CD4-positive, alpha-beta T cell treated with Interleukin-17A for 4 hours (primary cell): ENCODE data around the gene TULP3.

Experiments
- DNase-seq: peaks from one replicate; pipeline ENCODE4 v3.0.0-alpha.2; 2020; ENCODE audit warnings: mixed read lengths

TULP3 gene

DNA sequence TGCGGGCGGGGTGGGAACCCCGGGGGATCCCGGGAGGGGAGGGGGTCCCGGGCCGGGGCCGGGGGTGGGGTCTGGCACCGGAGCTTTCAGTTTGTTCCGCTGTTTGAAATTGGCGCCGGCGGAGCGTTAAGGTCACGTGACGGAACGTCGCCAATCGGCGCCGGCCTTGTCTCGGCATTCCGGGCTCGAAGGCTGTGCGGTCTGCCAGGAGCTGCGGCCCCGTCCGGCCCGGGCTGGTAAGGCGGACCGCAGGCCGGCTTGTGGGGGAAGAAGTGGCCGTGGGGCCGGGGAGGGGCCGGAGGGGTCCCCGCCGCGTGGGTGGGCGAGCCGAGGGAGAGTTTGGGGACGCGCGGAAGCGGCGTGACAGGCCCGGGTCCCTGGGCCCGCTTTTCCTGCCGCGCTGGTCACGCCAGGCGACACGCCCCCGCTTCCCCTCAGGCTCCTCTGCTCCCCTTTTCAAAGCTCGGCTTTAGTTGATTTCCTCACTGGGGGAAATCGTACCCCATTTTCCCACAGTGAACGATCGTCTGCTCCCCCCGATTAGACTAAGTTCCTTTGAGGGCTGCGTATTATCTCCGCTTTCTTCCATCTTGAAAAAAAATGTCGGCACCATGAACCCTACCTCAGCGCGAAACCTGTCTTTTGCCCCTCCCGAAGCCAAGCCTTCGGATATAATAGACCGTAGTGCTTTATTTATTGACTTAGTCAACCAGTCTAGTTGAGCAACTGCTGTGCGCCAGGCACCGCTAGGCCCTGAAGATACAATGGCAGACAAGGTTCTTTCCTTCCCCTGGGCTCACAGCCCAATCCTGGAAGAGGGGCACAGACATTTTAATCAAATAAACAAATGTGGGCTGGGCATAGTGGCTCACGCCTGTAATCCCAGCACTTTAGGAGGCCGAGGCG, 13.4 kb upstream of the TULP3 start, which contains the start of the genes FOXM1 and RHNO1:
Gene FOXM1 (minus strand): TSS at position 128 of the 906 bp plus-strand sequence. CDS start 2,696 bp downstream, outside the sequence.
Gene RHNO1 (plus strand): TSS at position 177 of the 906 bp plus-strand sequence. CDS start 8,144 bp downstream, outside the sequence.
- DNase-seq: peak; percentile 86

DNA sequence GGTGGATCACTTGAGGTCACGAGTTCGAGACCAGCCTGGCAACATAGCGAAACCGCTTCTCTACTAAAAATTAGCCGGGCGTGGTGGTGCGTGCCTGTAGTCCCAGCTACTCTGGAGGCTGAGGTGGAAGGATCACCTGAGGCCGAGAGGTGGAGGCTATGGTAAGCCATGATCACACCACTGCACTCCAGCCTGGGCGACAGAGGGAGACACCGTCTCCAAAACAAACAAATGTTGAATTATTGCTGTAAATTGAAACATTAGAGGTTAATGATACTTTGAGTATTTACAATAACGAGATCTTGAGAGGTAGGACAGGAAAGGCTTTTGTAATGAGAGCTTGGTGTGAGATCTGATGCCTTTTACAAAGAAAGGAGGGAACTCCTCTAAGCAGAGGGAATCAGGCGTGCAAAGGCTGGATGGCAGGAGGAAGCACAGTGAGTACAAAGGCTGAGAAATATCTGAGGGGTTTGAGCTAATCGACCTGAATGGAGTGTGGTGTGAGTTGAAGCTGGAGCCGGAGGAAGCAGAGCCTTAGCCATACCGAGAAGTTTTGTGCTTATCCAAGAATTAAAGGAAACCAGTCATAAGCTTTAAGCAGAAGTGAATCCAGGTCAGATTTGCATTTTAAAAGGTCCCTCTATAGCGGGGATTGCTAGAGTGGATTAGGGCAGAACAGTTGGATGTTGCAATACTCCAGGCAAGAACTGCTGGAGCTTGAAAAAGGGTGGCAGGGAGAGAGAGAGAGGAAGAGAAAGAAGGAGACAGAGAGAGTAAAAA, 12.5 kb upstream of the TULP3 start:
- no peak for DNase-seq

DNA sequence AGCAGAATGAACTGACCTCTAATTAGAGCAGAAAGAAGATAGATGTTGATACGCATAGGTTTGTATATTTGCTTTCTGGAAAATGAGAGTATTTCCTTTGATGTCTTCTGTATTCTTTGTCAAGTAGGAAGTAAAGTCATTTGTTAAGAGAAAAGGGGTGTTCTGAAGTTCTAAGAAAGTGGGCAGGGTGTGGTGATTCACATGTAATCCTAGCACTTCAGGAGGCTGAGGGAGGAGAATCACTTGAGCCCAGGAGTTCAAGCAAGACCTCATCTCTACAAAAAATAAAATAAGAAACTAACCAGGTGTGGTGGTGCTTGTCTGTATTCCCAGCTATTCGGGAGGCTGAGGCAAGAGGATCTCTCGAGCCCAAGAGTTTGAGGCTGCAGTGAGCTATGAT, 10.8 kb upstream of the TULP3 start:
- DNase-seq: no peak

DNA sequence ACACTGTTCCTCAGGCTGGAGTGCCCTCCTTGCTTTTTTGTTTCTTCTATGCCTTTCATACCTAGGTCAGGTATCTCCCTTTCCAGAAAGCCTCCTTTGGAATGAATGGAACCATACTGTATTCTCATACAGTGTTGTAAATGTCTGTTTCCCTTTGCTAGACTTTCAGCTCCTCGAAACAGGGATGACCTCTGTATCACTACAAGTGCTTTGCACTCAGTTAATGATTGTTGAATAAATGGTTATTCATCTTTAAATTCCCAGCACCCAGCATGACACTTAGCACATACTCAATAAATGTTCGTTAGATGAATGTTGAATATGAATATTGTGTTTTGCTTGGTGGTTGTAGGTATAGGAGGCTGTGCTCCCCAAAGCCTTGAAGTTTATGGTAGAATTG, 5.9 kb upstream of the TULP3 start:
- DNase-seq: no peak

DNA sequence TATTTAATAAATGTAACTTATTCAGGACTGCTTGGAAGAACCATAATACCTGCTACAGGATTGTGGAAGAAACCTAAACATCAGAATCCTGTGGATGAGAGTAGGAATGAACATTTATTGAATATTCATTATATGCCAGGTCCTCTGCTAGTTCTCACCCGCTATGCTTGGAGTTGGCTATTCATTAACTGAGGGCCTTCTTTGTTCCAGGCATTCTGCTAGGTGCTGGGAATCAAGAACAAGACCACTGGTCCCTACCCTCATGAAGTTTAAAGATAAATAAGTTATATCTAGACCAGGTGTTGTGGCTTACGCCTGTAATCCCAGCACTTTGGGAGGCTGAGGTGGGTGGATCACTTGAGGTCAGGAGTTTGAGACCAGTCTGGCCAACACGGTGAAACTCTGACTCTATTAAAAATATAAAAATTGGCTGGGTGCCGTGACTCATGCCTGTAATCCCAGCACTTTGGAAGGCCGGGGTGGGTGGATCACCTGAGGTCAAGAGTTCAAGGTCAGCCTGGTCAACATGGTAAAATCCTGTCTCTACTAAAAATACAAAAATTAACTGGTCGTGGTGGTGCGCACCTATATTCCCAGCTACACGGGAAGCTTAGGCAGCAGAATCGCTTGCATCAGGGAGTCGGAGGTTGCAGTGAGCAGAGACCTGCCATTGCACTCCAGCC, 3.8 kb upstream of the TULP3 start:
- no peak for DNase-seq

DNA sequence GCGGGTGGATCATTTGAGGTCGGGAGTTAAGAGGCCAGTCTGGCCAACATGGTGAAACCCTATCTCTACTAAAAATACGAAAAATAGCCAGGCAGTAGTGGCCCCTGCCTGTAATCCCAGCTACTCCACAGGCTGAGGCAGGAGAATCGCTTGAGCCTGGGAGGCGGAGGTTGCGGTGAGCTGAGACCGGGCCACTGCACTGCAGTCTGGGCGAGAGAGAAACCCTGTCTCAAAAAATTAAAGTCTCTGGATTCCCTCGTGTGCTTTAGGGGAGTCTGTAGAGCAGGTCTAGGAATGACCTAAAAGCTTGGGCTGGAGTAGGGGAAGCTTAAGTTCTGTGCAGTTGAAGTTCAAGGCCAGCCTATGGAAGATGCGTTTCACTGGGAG, 697 bp upstream of the TULP3 start:
- no peak for DNase-seq

DNA sequence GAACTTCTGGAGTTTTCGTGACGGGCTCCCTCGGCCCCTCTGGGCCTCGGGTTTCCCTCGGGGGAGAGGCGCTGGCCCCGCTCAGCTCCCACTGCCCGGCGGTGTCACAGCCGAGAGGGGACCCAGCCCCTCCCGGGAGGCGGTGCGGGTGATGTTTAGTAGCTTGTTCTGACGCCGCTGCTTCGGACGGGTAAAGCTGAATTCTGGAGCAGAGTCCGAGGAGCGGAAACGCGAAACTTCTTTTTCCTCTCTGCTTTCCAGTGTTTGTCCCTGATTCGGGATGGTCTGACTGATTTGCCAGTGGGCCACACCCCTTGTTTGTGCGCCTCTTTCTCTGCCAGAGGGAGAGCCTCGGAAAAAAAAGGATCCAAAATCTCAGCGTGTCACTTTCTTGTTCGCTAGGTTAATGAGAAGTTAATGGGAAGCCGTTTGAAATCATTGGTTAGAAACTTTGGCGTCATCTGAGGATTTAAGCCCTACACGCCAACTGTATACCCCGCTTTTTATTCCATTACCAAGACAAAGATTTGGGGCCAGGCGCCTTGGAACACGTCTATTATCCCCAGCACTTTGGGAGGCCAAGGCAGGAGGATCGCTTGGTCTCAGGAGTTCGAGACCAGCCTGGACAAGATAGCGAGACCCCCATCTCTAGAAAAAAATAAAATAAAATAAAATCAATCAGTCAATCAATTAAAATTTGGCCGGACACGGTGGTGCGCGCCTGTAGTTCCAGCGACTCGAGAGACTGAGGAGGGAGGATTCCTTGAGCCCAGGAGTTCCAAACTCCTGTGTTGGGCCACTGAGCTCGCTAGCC, 756 bp downstream of the TULP3 start:
- DNase-seq: peak; percentile 48

DNA sequence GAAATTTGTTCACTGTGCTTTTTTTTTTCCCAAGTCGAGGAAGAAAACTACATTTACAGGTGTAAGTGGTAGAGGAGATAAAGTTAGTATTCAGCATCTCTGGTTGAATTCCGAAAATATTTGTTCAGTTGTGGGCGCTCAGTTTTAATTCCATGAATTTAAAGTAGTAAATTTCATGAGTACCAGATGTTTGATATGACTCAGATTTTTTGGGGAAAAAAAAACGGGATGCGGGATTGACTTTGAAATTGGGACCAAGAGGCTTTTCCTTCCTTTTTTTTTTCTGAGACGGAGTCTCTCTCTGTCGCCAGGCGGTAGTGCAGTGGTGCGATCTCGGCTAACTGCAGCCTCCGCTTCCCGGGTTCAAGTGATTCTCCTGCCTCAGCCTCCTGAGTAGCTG, 1.6 kb downstream of the TULP3 start:
- no peak for DNase-seq

DNA sequence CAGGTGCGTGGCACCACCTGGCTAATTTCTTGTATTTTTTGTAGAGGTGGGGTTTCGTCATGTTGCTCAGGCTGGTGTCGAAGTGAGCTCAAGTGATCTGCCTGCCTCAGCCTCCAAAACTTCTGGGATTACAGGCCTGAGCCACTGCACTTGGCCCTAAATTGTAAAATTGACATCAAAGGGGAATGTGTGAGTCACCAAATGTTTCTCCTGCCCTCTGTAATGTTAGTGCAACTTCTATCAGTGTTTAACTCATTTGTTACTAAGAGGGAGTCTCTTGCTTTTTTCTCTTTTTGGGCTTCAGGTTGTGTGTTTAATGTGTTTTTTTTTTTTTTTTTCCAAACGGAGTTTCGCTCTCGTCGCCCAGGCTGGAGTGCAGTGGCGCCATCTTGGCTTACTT, 2.3 kb downstream of the TULP3 start:
- DNase-seq: no peak

DNA sequence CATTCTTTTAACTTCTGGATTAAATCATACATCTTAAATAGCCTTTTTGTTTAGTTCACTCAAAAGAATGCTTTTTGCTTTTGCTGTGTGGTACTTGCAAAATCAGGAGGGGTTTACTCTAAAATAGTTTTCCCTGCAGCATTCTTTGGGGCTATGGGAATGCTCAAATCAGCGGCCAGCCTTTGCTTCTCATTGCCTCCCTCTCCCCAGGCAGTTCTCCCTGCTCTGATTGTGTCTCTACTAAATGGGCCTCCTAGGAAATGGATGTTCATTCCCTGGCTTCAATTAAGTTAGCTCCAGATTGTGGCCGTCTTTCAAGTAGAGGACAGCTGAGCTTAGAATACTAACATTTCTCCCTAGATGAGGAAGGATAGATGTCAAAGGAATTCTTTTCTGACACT, 4.4 kb downstream of the TULP3 start:
- DNase-seq: no peak

DNA sequence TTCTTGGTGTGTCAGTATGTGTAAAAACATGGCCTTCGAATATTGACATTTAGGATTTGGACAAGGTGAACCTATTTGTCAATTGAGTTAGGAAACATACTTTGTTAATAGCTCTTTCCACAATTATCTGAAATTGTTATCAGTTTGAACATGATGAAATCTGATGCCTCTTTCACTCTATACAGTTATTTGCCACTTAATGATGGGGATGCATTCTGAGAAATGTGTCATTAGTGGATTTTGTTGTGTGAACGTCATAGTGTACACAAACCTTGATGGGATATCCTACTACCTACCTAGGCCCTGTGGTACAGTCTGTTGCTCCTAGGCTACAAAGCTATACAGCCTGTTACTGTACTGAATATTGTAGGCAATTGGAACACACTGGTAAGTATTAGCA, 4.8 kb downstream of the TULP3 start:
- no peak for DNase-seq

DNA sequence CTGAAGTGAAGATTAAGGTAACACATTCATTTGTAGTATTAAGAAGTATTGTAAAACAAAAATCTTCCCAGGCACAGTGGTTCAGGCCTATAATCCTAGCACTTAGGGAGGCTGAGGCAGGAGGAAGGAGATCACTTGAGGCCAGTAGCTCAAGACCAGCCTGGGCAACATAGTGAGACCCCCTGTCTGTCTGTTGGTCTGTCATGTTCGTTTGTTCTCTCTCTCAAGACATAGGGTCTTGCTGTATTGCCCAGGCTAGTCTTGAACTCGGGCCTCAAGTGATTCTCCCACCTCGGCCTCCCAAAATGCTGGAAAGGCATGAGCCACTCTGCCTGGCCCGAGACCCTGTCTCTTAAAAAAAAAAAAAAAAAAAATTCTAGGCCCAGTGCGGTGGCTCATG, 6.7 kb downstream of the TULP3 start:
- no peak for DNase-seq

DNA sequence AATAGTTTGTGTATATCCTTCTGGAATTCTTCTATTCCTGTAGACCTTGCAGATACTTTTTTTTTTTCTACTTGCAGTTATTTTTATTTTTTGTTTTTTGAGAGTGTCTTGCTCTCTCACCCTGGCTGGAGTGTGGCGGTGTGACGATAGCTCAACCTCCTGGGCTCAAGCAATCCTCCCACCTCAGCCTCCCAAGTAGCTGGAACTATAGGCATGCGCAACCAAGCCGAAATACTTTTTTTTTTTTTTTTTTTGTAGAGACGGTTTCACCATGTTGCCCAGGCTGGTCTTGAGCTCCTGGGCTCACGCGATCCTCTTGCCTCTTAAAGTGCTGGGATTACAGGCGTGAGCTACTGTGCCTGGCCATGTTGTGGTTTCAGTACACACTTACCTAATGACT, 10.0 kb downstream of the TULP3 start:
- no peak for DNase-seq

DNA sequence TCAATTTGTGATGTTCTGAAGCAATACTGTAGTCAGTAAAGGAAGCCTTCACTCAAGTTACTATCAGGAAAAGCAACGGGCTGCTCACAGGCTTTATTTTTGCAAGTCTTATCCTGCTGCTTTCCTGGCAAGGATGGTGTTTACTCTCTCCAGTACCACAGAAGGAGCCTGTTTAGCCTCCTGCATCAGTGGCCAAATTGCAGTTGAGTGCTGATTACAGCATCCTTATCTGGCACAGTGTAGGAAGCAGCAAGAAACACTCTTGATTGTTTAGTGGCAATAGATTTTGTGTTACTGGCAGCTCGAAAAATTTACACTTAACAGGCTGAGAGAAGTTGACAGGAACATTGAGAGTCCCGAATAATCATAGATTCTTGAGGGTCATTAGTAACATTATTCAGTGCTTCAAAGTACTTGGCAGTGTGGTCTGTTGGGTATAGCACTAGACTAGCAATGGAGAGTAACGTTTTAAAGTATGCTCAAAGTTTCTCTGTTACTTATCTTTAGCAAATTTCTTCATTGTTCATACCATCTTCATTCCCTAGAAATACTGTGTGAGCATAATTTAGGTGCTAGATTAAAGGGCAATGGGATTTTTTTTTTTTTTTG, 11.7 kb downstream of the TULP3 start:
- DNase-seq: no peak

DNA sequence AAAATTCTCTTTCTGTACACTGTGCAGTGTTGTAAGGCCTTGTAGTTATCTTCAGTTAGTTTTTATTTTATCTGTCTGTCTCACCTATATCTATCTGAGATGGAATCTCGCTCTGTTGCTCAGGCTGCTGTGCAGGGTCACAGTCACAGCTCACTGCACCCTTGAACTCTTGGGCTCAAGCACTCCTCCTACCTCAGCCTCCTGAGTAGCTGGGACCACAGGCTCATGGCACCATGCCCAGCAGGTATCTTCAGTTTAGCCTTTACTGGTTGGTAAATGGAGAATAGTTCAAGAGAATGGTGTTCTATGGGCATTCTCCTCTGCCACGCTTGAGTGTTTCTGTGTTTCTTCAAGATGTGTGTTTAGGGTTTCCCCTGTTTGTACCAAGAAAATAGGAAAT, 13.6 kb downstream of the TULP3 start:
- DNase-seq: no peak

DNA sequence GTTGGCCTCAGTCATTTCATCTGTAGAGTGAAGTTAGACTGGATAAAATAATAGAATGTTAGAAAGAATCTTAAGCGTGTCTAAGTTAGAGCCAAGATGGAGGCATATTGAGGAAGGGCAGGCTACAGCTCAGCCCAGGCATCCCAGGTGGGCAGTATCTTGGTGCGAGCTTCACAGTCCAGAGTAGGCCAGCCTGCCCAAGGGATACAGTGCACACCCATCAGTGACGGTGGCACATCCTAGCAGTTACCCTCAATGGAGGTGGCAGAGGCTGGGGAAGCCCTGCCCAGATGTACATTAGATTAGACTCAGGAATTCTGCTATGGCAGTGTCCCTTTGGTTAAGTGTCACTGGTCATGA, 21.5 kb downstream of the TULP3 start:
- DNase-seq: no peak

DNA sequence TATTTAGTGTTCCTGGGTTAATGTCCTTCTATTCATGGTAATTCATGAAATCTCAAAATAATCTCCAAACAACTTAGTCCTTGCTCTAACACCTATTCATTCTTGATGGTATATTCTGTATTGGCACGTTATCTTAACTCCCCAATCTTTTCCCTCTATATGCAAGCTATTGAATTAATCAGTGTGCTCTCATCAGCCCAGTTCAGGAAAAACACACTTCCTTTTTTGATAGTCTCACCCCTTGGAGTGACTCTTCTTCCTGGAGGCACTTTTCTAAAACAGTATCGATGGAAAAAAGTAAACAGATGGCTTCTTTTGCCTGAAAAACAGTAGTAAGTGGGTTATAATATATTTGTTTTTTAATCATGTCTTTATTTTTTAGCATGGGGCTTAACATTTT, 28.6 kb downstream of the TULP3 start:
- no peak for DNase-seq

DNA sequence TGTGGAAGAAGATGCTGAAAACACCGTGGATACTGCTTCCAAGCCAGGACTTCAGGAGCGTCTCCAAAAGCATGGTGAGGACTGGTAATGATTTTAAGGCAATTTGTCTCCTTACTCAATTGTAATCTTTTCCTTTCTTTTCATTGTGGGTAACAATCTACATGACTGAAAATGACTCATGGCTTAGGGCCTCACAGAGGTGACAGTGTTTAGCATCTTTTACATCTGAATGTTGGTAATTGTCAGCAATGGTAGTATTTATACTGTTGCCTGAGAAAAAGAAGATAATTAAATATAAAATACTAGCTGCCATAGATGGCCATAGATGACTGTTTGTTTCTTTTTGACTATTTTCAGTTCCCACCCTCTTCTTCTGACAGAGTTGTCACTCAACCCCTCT, 31.6 kb downstream of the TULP3 start:
- no peak for DNase-seq

DNA sequence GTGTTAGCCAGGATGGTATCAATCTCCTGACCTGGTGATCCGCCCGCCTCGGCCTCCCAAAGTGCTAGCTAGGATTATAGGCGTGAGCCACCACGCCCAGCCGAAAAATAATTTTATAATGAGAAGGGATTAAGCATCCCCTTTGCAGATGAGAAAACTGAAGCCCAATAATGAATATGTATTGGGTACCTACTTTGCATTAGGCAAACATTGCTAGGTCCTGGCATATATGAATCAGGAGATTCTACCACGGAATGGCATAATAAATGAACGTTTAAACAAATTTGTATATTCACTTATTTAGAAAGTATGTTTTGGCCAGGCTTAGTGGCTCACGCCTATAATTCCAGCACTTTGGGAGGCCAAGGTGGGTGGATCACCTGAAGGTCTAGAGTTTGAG, 32.4 kb downstream of the TULP3 start:
- DNase-seq: no peak

DNA sequence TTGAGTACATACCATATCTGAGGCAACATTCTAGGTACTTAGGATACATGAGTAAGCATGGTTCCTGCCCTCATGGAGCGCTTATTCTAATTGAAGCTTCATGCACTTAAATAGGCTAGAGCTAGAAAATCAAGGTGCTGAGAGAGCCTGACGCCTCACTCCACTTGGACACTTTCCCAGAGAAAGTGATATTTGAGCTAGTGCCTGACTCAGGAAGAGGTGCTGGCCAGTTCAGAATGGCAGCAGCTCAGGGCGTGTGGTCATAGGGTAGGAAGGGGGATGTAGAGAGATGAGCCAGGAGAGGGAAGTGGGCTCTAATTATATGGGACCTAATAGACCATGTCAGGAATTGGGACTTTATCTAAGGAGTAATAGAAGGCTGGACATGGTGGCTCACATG, 33.3 kb downstream of the TULP3 start:
- DNase-seq: no peak

DNA sequence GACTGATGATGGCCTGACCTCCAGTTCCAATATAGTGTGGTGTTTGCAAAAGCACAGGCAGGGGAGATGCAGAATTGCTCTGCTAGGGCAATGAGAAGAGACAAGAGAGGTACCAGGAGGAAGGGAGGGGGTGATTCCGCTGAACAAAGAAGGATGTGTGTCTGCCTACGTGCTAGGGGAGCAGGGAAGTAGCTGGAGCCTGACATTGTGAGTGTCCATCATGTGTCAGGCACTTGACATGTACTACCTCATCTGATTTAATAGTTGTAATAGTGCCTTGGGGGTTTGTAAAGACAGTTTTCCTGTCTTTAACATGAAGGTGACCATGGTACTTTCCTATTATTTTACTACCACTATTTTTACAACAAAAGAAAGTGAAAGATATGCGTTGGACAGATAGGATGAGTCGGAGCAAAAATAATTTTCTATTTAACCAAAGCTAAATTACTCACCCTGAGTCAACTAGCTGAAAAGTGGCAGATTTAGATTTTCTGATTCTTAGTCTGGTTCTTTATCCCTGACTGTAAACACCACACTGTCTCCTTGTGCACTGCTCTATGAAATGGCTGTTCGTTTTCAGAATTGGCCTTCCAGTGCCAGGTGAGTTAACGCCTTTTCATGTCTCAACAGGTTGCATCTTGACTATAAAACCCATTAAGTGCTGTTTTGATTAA, 34.8 kb downstream of the TULP3 start:
- no peak for DNase-seq

DNA sequence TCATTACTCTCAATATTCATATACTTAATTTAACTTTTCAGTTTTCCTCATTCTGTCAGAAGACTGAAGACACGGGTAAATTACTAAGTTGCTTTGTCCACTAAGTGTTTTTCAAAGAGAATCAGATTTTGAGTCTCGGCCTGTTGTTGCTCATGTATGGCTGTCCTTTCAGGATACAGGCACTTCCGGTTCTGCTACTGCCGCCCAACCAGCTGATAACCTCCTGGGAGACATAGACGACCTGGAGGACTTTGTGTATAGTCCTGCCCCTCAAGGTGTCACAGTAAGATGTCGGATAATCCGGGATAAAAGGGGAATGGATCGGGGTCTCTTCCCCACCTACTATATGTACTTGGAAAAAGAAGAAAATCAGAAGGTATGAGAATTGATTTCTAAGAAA, 40.2 kb downstream of the TULP3 start:
- DNase-seq: no peak
